OCI-LY7 (cell line): ENCODE data around the gene MS4A18. TPM values are rescaled to one million over a fixed set of nuclear protein-coding genes. Genes with fewer than 3 reads are reported as not detected.

Experiments used
- BruUV-seq: library from RNA; stranded (reverse); fragments of 400-500 nt; replicated peaks from 2 replicates; lab custom pipeline; 2021; lab: Mats Ljungman, UMichigan
- CTCF ChIA-PET: fragments of 300-600 bp; sonication (Branson Sonifier 250); formaldehyde crosslinking; loops from one replicate; lab custom pipeline; 2022; ENCODE audit warnings: antibody characterized with exemption; ENCODE audit not compliant: unreplicated experiment; lab: Charles Lee
- POLR2A ChIA-PET: fragments of 300-600 bp; sonication (Branson Sonifier 250); formaldehyde crosslinking; loops from one replicate; lab custom pipeline; 2022; ENCODE audit warnings: antibody characterized with exemption; lab: Charles Lee
- DNase-seq: peaks from one replicate; pipeline ENCODE4 v3.0.0-alpha.2; 2015; ENCODE audit warnings: low spot score
- H2AFZ ChIP-seq: fragments of 200-600 bp; sonication (generic), shearing (Covaris generic); 2 replicates; pipeline ENCODE4 v1.6.1; 2014; ENCODE audit warnings: mild to moderate bottlenecking, antibody characterized with exemption, low read length, moderate library complexity
- H3K27ac ChIP-seq: fragments of 200-600 bp; sonication (generic); 2 replicates; pipeline ENCODE4 v1.5.1; 2014; ENCODE audit warnings: mixed run types, low read depth, mild to moderate bottlenecking, moderate library complexity, low read length, inconsistent platforms; ENCODE audit not compliant: poor library complexity, severe bottlenecking
- H3K36me3 ChIP-seq: fragments of 200-600 bp; sonication (generic); 2 replicates; pipeline ENCODE4 v1.6.1; 2014; ENCODE audit warnings: mild to moderate bottlenecking, antibody characterized with exemption, low read length, moderate library complexity, mixed read lengths; ENCODE audit not compliant: insufficient read depth
- H3K4me1 ChIP-seq: fragments of 200-600 bp; sonication (generic); 2 replicates; pipeline ENCODE4 v1.5.1; 2014; ENCODE audit warnings: mild to moderate bottlenecking, low read length; ENCODE audit not compliant: insufficient read depth, poor library complexity, severe bottlenecking
- H3K4me2 ChIP-seq: fragments of 200-600 bp; sonication (generic); 2 replicates; pipeline ENCODE4 v1.6.1; 2014; ENCODE audit warnings: mild to moderate bottlenecking, low read length
- H3K4me3 ChIP-seq: fragments of 200-600 bp; sonication (generic); 2 replicates; pipeline ENCODE4 v1.5.1; 2014; ENCODE audit warnings: mild to moderate bottlenecking, low read depth, low read length; ENCODE audit not compliant: poor library complexity, severe bottlenecking
- H3K79me2 ChIP-seq: fragments of 200-600 bp; sonication (generic); 2 replicates; pipeline ENCODE4 v1.6.1; 2016; ENCODE audit warnings: low read depth, mild to moderate bottlenecking, low read length, moderate library complexity, mixed read lengths; ENCODE audit not compliant: insufficient read depth
- H3K9me2 ChIP-seq: fragments of 200-600 bp; sonication (generic); 2 replicates; pipeline ENCODE4 v1.6.1; 2016; ENCODE audit warnings: mild to moderate bottlenecking, low read length, mixed read lengths; ENCODE audit not compliant: insufficient read depth
- H3K9me3 ChIP-seq: fragments of 200-600 bp; sonication (generic); 2 replicates; pipeline ENCODE4 v1.6.1; 2014; ENCODE audit warnings: mild to moderate bottlenecking, mixed run types, low read length, mixed read lengths
- H4K20me1 ChIP-seq: fragments of 200-600 bp; sonication (generic); 2 replicates; pipeline ENCODE4 v1.6.1; 2014; ENCODE audit warnings: mild to moderate bottlenecking, antibody characterized with exemption, low read length, moderate library complexity, mixed read lengths; ENCODE audit not compliant: insufficient read depth
- EZH2phosphoT487 ChIP-seq: fragments of 200-600 bp; sonication (generic); IDR thresholded peaks from 2 replicates; pipeline ENCODE4 v1.6.1; 2018; ENCODE audit warnings: low read depth, borderline replicate concordance, mild to moderate bottlenecking, mixed run types, antibody characterized with exemption, low read length, moderate library complexity, mixed read lengths
- intact Hi-C: fragments of 100-400 bp; cut with micrococcal nuclease; formaldehyde crosslinking; loops from one replicate; pipeline ENCODE4 v1.10.0; 2022; ENCODE audit not compliant: unreplicated experiment
- total RNA-seq, 2 experiments: library from RNA; depleted of rRNA in 1 of 2; stranded (reverse); fragments of >200 nt in 1 of 2; shearing (Covaris generic) in 1 of 2; gene quantifications; 2 replicates each; pipeline ENCODE4 v1.2.3, GENCODE V29; 2014 to 2022
- TF ChIP-seq, protein P1 (sequence below): fragments of 200-600 bp; sonication (generic); conservative IDR thresholded peaks from 2 replicates; pipeline ENCODE4 v1.5.1; 2014; ENCODE audit warnings: mild to moderate bottlenecking, antibody characterized with exemption, low read length, moderate library complexity, mixed read lengths

The MS4A18 gene
- total RNA-seq, 2 experiments from 2014 or later, result not detected

DNA sequence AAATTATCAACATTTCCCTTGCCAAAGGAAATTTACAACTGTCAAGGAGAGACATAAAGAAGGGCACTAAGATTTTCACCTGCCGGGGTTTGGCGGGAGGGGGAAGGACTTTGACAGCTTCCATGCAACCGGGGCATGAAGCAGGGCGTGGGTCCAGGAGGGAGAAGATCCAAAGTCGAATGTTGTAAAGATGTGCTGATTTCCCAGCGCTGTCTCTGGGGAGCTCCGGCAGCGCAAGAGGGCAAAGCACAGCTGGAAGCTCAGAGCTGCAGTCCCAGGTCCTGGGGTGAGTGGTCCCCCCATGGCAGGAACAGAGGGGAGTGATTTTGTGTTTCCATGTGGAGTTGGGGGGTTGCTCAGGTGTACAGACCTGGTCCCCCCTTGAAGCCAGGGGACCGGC, 60.6 kb downstream of the MS4A18 start, which contains the start of gene MS4A10:
Gene MS4A10 (plus strand): TSS at position 198 of the 400 bp plus-strand sequence. CDS start 5,003 bp downstream, outside the sequence.
- no TSS peak for BruUV-seq
- no peaks in the 10 kb centered on the region for H3K36me3 ChIP-seq
- no peak within 1 kb of the TSS for H3K27ac ChIP-seq
- intact Hi-C loops, result no loop called here
- no peaks in the 10 kb centered on the region for H3K79me2 ChIP-seq
- TF ChIP-seq, protein P1, sequence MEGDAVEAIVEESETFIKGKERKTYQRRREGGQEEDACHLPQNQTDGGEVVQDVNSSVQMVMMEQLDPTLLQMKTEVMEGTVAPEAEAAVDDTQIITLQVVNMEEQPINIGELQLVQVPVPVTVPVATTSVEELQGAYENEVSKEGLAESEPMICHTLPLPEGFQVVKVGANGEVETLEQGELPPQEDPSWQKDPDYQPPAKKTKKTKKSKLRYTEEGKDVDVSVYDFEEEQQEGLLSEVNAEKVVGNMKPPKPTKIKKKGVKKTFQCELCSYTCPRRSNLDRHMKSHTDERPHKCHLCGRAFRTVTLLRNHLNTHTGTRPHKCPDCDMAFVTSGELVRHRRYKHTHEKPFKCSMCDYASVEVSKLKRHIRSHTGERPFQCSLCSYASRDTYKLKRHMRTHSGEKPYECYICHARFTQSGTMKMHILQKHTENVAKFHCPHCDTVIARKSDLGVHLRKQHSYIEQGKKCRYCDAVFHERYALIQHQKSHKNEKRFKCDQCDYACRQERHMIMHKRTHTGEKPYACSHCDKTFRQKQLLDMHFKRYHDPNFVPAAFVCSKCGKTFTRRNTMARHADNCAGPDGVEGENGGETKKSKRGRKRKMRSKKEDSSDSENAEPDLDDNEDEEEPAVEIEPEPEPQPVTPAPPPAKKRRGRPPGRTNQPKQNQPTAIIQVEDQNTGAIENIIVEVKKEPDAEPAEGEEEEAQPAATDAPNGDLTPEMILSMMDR, result no peak
- no peak for TF ChIP-seq EZH2phosphoT487
- no peak within 1 kb of the TSS for H2AFZ ChIP-seq
- no peaks in the 10 kb centered on the region for H4K20me1 ChIP-seq
- ChIA-PET CTCF (no interaction called here), POLR2A (interaction anchor here (0.7 kb wide), 1 partner anchor 186 kb away, joined by 3 read pairs; no protein-coding TSS in a partner anchor)
- no peaks in the 10 kb centered on the region for H3K9me3 ChIP-seq
- no peaks in the 10 kb centered on the region for H3K9me2 ChIP-seq
- H3K4me1 ChIP-seq, result no peaks in the 10 kb centered on the region
- DNase-seq, result no peak
- H3K4me2 ChIP-seq, result no peak within 1 kb of the TSS
- no peak within 1 kb of the TSS for H3K4me3 ChIP-seq

- Histone ChIP-seq H3K27ac (no peak overlapping the region), H3K4me2 (no peak overlapping the region), H3K9me2 (no peaks in the 10 kb centered on the region), H3K4me1 (no peaks in the 10 kb centered on the region), H3K9me3 (no peaks in the 10 kb centered on the region), H3K4me3 (no peak overlapping the region), H4K20me1 (no peaks in the 10 kb centered on the region), H3K79me2 (no peaks in the 10 kb centered on the region), H3K36me3 (no peaks in the 10 kb centered on the region), H2AFZ (no peak overlapping the region)
- ChIA-PET CTCF (no interaction called here), POLR2A (no interaction called here)
- BruUV-seq, result no TSS peak
- TF ChIP-seq, protein P1, result no peak
- no peak for TF ChIP-seq EZH2phosphoT487
- intact Hi-C loops, result no loop called here
- no peak for DNase-seq
Observed at GRCh38 chr11:60785806-60786361, 61.4 kb downstream of the MS4A18 start.

GRCh38 chr11:60786811-60787567, 62.5 kb downstream of the MS4A18 start:
- DNase-seq, result no peak
- H3K4me1 ChIP-seq, result no peaks in the 10 kb centered on the region
- intact Hi-C loops, result no loop called here
- H3K9me2 ChIP-seq, result no peaks in the 10 kb centered on the region
- ChIA-PET CTCF (no interaction called here), POLR2A (no interaction called here)
- no peaks in the 10 kb centered on the region for H3K9me3 ChIP-seq
- H3K27ac ChIP-seq, result no peak overlapping the region
- no peak for TF ChIP-seq EZH2phosphoT487
- TF ChIP-seq, protein P1, result no peak
- no peak overlapping the region for H3K4me3 ChIP-seq
- BruUV-seq, result no TSS peak
- no peaks in the 10 kb centered on the region for H3K36me3 ChIP-seq
- no peak overlapping the region for H3K4me2 ChIP-seq
- H2AFZ ChIP-seq, result no peak overlapping the region
- H4K20me1 ChIP-seq, result no peaks in the 10 kb centered on the region
- H3K79me2 ChIP-seq, result no peaks in the 10 kb centered on the region
